Activated naive CD4-positive, alpha-beta T cell treated with anti-CD3 and anti-CD28 coated beads for 36 hours (primary cell): ENCODE measurements around the gene GDPD2. TPM values are rescaled to one million over a fixed set of nuclear protein-coding genes. Genes with fewer than 3 reads are reported as not detected.

Source experiments
- CTCF ChIA-PET: fragments of 350-600 bp; sonication (Branson Sonifier 250); formaldehyde crosslinking; loops from one replicate; lab custom pipeline; 2021; ENCODE audit warnings: antibody characterized with exemption; lab: Charles Lee
- DNase-seq: peaks from one replicate; pipeline ENCODE4 v3.0.0-alpha.2; 2020
- H3K27ac Mint-ChIP-seq: one replicate; pipeline ENCODE4 v1.8.0; 2021; ENCODE audit warnings: mild to moderate bottlenecking, mixed read lengths
- H3K27me3 Mint-ChIP-seq: one replicate; pipeline ENCODE4 v1.8.0; 2021; ENCODE audit warnings: low read depth, mixed read lengths
- H3K36me3 Mint-ChIP-seq: one replicate; pipeline ENCODE4 v1.8.0; 2021; ENCODE audit warnings: low read depth, mixed read lengths
- H3K4me1 Mint-ChIP-seq: one replicate; pipeline ENCODE4 v1.8.0; 2021; ENCODE audit warnings: low read depth, mixed read lengths
- H3K4me3 Mint-ChIP-seq: one replicate; pipeline ENCODE4 v1.8.0; 2021; ENCODE audit warnings: mild to moderate bottlenecking, moderate library complexity, mixed read lengths
- H3K9me3 Mint-ChIP-seq: one replicate; pipeline ENCODE4 v1.8.0; 2021; ENCODE audit warnings: mixed read lengths
- intact Hi-C: fragments of 100-400 bp; cut with micrococcal nuclease; formaldehyde crosslinking; loops from one replicate; pipeline ENCODE4 v1.15.1; 2023
- total RNA-seq, 2 experiments: library from RNA; stranded (reverse); gene quantifications; one replicate each; pipeline ENCODE4 v1.2.3, GENCODE V29; 2021

Gene GDPD2
- total RNA-seq, 2 experiments from 2014 or later = not detected

DNA sequence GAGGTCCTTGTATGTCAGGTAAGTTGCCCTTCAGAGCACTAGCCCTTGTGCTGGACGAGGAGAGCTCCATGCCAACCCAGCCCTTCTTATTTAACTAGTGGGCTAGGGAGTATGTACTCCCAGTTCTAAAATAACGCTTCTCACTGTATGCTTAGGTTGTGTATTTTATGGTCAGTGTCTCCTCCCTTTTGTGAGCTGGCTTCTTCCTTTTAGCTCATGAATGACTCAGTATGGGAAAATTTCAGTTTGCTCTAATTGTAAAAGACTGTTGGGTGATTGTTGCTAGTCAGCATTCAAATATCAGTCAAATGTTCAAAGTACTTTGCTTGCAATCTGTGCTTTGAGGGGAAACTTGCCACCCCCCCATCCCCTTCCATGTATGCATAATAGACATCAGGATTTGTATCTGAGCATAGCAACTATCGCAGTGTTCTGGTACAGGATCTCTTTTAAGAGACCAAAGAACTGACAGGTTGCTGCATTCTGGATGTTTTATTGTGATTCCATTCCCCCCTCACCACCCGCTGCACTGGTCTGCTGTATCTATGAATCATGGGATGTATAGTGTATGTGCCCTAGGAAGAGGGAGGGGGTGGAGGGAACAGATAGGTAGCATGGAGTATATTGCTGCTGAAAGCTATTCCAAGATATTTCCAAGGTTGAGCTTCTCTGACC is 56.3 kb downstream of the GDPD2 start:
- no peak overlapping the region for H3K4me3 Mint-ChIP-seq
- H3K27ac Mint-ChIP-seq = no peak overlapping the region
- no peaks in the 10 kb centered on the region for H3K4me1 Mint-ChIP-seq
- no peaks in the 10 kb centered on the region for H3K27me3 Mint-ChIP-seq
- peaks cover 1% of the 10 kb centered on the region for H3K36me3 Mint-ChIP-seq
- intact Hi-C loops = no loop called here
- CTCF ChIA-PET = interaction anchor here (0.6 kb wide), 1 partner anchor 1006 kb away, joined by 4 read pairs; no protein-coding TSS in a partner anchor
- no peaks in the 10 kb centered on the region for H3K9me3 Mint-ChIP-seq
- DNase-seq = no peak

DNA sequence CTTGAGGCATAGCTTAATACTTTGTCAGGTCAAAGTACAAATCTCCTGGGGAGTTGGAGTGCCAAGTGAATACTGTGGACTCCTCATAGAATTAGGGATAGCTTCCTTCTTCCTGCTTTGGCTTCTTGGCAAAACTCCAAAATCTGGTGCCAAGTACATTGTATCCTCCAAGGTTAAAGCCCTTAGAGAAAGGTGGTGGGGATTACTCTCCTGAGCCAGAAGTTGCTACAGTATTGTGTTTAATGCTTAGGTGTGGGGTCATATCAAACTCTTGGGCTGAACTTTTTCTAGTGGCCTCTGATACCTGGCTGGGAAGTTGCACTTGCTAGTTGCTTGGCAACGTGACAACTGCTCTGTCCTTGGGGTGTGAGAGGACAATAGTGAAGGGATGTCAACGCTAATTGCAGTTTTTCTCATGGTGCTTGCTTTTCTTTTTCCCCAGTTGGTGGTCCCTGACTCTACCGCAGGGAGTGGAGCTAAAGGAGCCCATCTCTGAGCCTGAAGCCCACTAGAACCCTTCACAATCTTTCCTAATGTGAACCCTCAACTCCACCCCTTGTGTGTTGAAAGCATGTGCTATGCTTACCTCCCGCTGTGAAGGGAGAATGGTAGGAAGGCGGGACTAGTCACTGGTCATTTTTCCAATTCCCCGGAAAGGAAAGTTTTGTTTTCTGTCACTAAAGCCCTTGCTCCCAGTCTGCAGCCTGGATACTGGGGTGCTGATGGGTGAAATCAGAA is 57.0 kb downstream of the GDPD2 start:
- H3K4me1 Mint-ChIP-seq = no peaks in the 10 kb centered on the region
- DNase-seq = no peak
- no peak overlapping the region for H3K4me3 Mint-ChIP-seq
- CTCF ChIA-PET = interaction anchor here (0.6 kb wide), 1 partner anchor 1006 kb away, joined by 4 read pairs; no protein-coding TSS in a partner anchor
- intact Hi-C loops = no loop called here
- H3K27me3 Mint-ChIP-seq = no peaks in the 10 kb centered on the region
- no peak overlapping the region for H3K27ac Mint-ChIP-seq
- peaks cover 1% of the 10 kb centered on the region for H3K36me3 Mint-ChIP-seq
- no peaks in the 10 kb centered on the region for H3K9me3 Mint-ChIP-seq

DNA sequence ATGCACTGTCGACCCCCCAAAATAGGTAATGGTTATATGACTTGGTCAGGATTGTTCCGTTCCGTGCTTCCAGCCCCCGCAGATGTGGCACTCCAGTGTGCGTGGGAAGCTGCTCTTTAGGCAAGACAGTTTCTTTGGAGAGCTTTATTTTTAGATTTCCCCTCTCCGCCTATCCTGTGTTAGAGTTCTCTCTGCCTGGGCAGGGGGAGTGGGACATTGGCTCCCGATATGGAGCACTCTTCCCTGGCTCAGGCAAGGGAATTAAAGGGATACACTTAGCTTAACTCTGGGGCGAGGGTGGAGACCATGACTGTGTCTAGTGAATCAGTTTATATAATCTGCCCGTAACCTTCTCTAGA is 57.5 kb downstream of the GDPD2 start:
- DNase-seq = no peak
- Mint-ChIP-seq H3K4me3 (no peak overlapping the region), H3K9me3 (no peaks in the 10 kb centered on the region), H3K4me1 (no peaks in the 10 kb centered on the region), H3K36me3 (peaks cover 1% of the 10 kb centered on the region), H3K27me3 (no peaks in the 10 kb centered on the region), H3K27ac (no peak overlapping the region)
- CTCF ChIA-PET = no interaction called here
- intact Hi-C loops = no loop called here

DNA sequence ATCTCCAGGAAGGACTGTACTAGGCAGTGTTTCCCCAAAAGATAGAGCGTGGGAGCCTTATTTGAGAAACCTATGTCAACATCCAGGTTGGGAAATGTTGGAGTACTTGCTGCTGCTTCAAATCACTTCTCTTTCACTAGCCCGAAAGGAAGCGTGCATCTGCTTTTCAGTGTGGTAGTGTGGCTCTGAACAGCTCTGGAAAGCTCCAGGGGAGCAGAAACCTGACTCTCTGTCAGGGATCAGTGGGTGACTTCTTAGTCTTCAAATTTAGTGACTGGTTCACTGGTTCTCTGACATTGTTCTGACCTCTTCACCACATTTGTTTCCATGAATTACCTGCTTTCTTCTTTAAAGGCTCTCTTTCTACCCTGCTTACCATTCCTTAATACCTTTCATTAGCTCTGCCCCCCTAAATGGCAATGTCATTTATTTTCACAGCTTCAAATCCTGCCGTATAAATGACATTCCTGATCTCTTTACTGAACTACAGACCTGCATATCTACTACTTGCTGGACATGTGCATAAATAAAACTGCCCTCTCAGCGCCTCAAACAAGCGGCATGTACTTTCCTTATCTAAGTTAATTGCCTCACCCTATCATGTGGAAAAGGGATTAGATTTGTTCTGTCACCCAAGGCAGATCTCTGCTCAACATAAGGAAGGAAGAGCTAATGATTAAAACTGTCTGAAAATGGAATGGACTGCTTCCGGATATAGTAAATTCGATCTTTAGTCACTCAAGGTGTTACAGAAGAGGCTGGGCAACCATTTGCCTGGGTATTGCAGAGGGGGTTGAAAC is 58.6 kb downstream of the GDPD2 start:
- intact Hi-C loops = no loop called here
- H3K27me3 Mint-ChIP-seq = no peaks in the 10 kb centered on the region
- H3K27ac Mint-ChIP-seq = no peak overlapping the region
- H3K4me1 Mint-ChIP-seq = no peaks in the 10 kb centered on the region
- H3K9me3 Mint-ChIP-seq = no peaks in the 10 kb centered on the region
- no peak for DNase-seq
- CTCF ChIA-PET = interaction anchor here (0.5 kb wide), 1 partner anchor 9 kb away, joined by 4 read pairs; no protein-coding TSS in a partner anchor
- peaks cover 1% of the 10 kb centered on the region for H3K36me3 Mint-ChIP-seq
- H3K4me3 Mint-ChIP-seq = no peak overlapping the region

DNA sequence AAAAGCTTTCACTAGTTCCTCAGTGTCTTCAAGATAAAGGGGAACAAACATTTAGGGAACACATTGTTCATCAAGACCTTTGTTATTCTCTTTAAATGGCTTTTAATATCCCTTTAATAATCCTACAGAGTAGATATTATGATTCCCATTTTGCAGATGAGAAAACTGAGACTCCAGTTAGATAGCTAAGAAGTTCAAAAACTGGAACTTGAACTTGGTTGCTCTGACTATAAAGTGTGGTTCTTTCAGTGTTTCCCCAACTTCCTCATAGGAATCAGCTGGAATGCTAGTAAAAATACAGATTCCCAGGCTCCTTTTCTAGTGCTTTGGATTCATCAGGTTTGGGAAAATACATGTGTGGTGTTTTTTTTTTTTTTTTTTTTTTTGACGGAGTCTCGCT is 59.2 kb downstream of the GDPD2 start:
- intact Hi-C loops = no loop called here
- H3K36me3 Mint-ChIP-seq = peaks cover 2% of the 10 kb centered on the region
- H3K9me3 Mint-ChIP-seq = no peaks in the 10 kb centered on the region

More for the DNA sequence above, 59.2 kb downstream of the GDPD2 start:
- H3K27me3 Mint-ChIP-seq = no peaks in the 10 kb centered on the region
- no peaks in the 10 kb centered on the region for H3K4me1 Mint-ChIP-seq
- H3K27ac Mint-ChIP-seq = no peak overlapping the region
- H3K4me3 Mint-ChIP-seq = no peak overlapping the region
- no peak for DNase-seq
- CTCF ChIA-PET = interaction anchor here (1.3 kb wide), 1 partner anchor 9 kb away, joined by 3 read pairs; no protein-coding TSS in a partner anchor

Other genes starting within 250 kb of the GDPD2 start
- not detected for gene DGAT2L6, start 245.8 kb upstream of the GDPD2 start, total RNA-seq
- gene AWAT1, start 188.7 kb upstream of the GDPD2 start, total RNA-seq = not detected
- gene P2RY4, start 163.1 kb upstream of the GDPD2 start, total RNA-seq = under 1 TPM in 1 of 2 experiments, not detected in 1; 0.22 TPM
- gene ARR3, start 155.0 kb upstream of the GDPD2 start, total RNA-seq = not detected
- not detected for gene RAB41, start 141.1 kb upstream of the GDPD2 start, total RNA-seq
- 10 to 100 TPM; 24.5 to 25.9 TPM for gene PDZD11, start 133.4 kb upstream of the GDPD2 start, total RNA-seq
- 10 to 100 TPM; 27.1 to 29.6 TPM for gene KIF4A, start 133.2 kb upstream of the GDPD2 start, total RNA-seq
- 10 to 100 TPM; 11.0 to 12.9 TPM for gene DLG3, start 21.5 kb downstream of the GDPD2 start, total RNA-seq